ENCODE data around the gene ARMC3. TPM values are rescaled to one million over a fixed set of nuclear protein-coding genes. Genes with fewer than 3 reads are reported as not detected.

ARMC3 gene
- total RNA-seq, 1 experiment from 2014 or later, result 0.28 TPM

- Mint-ChIP-seq H3K4me1 (peaks cover 3% of the 10 kb centered on the region; the same call in 1 of the 2 replicates), H3K36me3 (no peaks in the 10 kb centered on the region), H3K4me3 (no peak overlapping the region), H3K27me3 (ENCODE audit: low read depth) (peaks cover 22% of the 10 kb centered on the region), H3K27ac (no peak overlapping the region), H3K9me3 (no peaks in the 10 kb centered on the region)
- DNase-seq (ENCODE audit: low spot score) (no peak), ATAC-seq (no peak)
- POLR2A ChIA-PET, result no interaction called here
- CTCF ChIA-PET, result interaction anchor here (0.6 kb wide), 1 partner anchor 306 kb away, joined by 3 read pairs; no protein-coding TSS in a partner anchor
- TF ChIP-seq PREB (CRISPR knock-in tag; IDR thresholded peaks at IDR 0.05; ENCODE audit: borderline replicate concordance) (no peak), SMAD3 (CRISPR knock-in tag; IDR thresholded peaks at IDR 0.05; ENCODE audit: borderline replicate concordance) (no peak)
These were observed 4.9 kb downstream of the ARMC3 start for GRCh38 chr10:22932626-22933370.

GRCh38 chr10:22934726-22935125, 6.9 kb downstream of the ARMC3 start:
- no peak overlapping the region for H3K27ac Mint-ChIP-seq
- peaks cover 22% of the 10 kb centered on the region for H3K27me3 Mint-ChIP-seq (ENCODE audit: low read depth)
- POLR2A ChIA-PET, result no interaction called here
- H3K4me3 Mint-ChIP-seq, result no peak overlapping the region
- no peaks in the 10 kb centered on the region for H3K9me3 Mint-ChIP-seq
- no peak for DNase-seq (ENCODE audit: low spot score)
- CTCF ChIA-PET, result no interaction called here
- TF ChIP-seq OVOL2 (CRISPR knock-in tag; IDR thresholded peaks at IDR 0.05; ENCODE audit: borderline replicate concordance), result no peak
- TF ChIP-seq ZNF512 (CRISPR knock-in tag; IDR thresholded peaks at IDR 0.05; ENCODE audit: borderline replicate concordance), result no peak
- no peak for TF ChIP-seq ZNF219 (CRISPR knock-in tag; IDR thresholded peaks at IDR 0.05; ENCODE audit: borderline replicate concordance)
- TF ChIP-seq GRHL2 (CRISPR knock-in tag; IDR thresholded peaks at IDR 0.05; ENCODE audit: insufficient replicate concordance, severe bottlenecking), result no peak
- TF ChIP-seq TCF7 (CRISPR knock-in tag; IDR thresholded peaks at IDR 0.05; ENCODE audit: low read depth), result no peak
- no peak for TF ChIP-seq GABPB1 (CRISPR knock-in tag; IDR thresholded peaks at IDR 0.05)
- no peak for ATAC-seq
- H3K36me3 Mint-ChIP-seq, result no peaks in the 10 kb centered on the region
- peaks cover 3% of the 10 kb centered on the region; the same call in 1 of the 2 replicates for H3K4me1 Mint-ChIP-seq

- H3K27me3 Mint-ChIP-seq (ENCODE audit: low read depth), result peaks cover 4% of the 10 kb centered on the region; the same call in 1 of the 2 replicates
- no peak overlapping the region for H3K27ac Mint-ChIP-seq
- no peaks in the 10 kb centered on the region for H3K36me3 Mint-ChIP-seq
- no peaks in the 10 kb centered on the region for H3K4me1 Mint-ChIP-seq
- ATAC-seq (no peak), DNase-seq (ENCODE audit: low spot score) (no peak)
- POLR2A ChIA-PET, result no interaction called here
- peaks cover 15% of the 10 kb centered on the region for H3K9me3 Mint-ChIP-seq
- CTCF ChIA-PET, result no interaction called here
- no peak overlapping the region for H3K4me3 Mint-ChIP-seq
- TF ChIP-seq ATF1 (CRISPR knock-in tag; IDR thresholded peaks at IDR 0.05) (no peak), JAZF1 (CRISPR knock-in tag; IDR thresholded peaks at IDR 0.05) (no peak), MLX (CRISPR knock-in tag; IDR thresholded peaks at IDR 0.05) (no peak), NFE2L1 (CRISPR knock-in tag; IDR thresholded peaks at IDR 0.05) (no peak), SMAD4 (CRISPR knock-in tag; IDR thresholded peaks at IDR 0.05) (no peak), CDX4 (CRISPR knock-in tag; IDR thresholded peaks at IDR 0.05; ENCODE audit: borderline replicate concordance) (no peak), OVOL2 (CRISPR knock-in tag; IDR thresholded peaks at IDR 0.05; ENCODE audit: borderline replicate concordance) (no peak), ZNF416 (CRISPR knock-in tag; IDR thresholded peaks at IDR 0.05) (no peak), USF1 (CRISPR knock-in tag; IDR thresholded peaks at IDR 0.05) (no peak), ZNF138 (CRISPR knock-in tag; conservative IDR thresholded peaks at IDR 0.05) (no peak), ZNF121 (CRISPR knock-in tag; IDR thresholded peaks at IDR 0.05) (no peak), ZBTB43 (CRISPR knock-in tag; IDR thresholded peaks at IDR 0.05) (no peak), E2F4 (CRISPR knock-in tag; IDR thresholded peaks at IDR 0.05; ENCODE audit: borderline replicate concordance, low read depth) (no peak), CTCF (IDR thresholded peaks at IDR 0.05) (no peak), TP53 (CRISPR knock-in tag; IDR thresholded peaks at IDR 0.05) (no peak)
These were observed 14.6 kb downstream of the ARMC3 start for GRCh38 chr10:22942437-22942836.
